NCI-H146 treated with DMSO at 0.1 percent for 48 hours (cell line): ENCODE measurements around the gene POLR2L.
A peak's percentile ranks its signal among the peaks of the same experiment; 100 is the strongest.

ENCODE experiments used
- DNase-seq: peaks from one replicate; lab custom pipeline; 2025; ENCODE audit not compliant: unreplicated experiment; lab: John Stamatoyannopoulos, UW

POLR2L gene

DNA sequence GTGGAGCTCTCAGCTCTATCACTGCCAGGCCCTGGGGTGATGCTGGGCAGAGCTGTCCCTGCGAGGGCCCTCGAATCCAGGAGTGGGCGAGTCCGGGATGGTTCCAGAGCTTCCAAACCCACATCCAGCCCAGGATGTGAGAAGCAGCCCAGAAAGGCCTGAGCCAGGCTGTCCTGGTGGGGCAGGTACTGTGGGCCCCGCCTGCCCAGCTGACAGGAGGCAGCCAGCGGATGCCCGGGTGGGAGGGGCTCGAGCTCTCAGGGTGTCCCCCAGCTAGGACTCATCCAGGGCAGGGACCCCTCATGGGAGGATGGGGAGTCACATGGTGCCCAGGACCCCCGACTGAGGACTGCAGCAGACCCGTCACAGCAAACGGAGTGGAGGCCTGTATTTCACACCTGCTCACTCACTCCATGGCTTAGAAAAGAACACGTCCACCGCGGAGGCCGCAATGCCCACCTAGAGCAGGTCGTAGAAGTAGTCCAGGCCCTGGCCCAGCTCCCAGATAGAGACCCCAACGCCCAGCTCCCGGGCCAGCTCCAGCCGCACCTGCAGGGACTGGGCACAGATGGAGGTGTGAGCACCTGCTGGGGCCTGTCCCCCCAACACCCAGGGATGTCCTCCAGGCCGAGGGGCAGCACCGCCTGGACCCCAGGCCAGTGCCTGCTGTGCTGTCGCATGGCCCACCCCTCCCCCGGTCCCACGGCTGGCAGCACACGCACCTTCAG is 27.2 kb upstream of the POLR2L start:
- DNase-seq = no peak

DNA sequence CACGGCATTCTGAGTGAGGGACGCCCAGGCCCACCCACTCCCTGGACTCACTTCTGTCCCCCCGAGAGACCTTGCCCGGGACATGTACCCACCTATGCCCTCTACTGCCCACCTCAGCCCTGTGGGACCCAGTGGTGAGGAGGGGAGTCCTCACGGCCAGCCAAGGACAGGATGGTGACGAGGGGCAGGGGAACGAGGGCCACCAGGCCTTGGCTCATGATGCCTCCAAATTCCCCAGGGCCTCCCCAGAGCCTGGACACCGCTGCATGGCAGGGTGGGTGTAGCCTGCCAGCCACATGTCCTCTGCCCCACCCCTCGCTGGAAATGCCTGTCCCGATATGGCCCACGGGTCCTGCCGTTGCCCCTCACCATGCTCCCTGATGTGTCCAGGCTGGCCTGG is 26.5 kb upstream of the POLR2L start:
- DNase-seq = no peak

DNA sequence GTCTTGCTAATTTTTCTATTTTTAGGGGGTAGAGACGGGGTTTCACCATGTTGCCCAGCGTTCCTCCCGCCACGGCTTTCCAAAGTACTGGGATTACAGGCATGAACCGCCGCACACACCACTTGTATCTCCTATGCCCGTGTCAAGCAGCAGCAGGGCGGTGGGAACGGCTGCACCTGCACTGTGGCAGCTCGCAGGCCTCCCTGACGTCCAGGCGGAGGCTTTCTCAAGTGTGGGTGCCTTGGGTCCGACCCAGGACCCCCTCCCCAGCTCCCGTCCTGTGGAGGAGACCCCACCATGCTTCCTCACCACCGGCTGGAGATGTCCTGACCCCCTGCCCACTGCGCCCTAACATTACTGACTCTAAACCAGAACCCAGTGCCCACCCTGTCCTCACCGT is 26.1 kb upstream of the POLR2L start:
- DNase-seq = no peak

DNA sequence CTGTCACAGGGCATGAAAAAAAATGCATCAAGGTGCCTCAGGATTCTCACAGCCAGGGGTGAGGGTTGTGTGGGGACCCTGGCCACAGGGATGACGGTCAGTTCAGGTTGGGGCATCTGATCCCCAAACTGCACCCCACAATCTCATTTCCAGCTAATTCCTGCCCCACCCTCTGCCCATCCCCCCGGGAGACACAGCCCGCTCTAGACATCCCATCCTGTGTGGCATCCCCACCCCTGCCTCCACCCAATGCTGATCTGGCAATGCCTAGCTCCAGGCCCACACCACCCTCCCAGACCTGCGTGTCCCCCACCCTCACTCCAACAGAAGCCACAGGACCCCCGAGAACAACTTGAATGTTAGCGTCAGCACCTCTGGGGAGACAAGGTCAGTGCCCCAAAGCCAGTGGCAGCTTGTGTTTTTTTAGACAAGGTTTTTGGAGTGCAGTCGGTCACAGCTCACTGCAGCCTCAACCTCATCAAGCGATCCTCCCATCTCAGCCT is 25.6 kb upstream of the POLR2L start:
- no peak for DNase-seq

DNA sequence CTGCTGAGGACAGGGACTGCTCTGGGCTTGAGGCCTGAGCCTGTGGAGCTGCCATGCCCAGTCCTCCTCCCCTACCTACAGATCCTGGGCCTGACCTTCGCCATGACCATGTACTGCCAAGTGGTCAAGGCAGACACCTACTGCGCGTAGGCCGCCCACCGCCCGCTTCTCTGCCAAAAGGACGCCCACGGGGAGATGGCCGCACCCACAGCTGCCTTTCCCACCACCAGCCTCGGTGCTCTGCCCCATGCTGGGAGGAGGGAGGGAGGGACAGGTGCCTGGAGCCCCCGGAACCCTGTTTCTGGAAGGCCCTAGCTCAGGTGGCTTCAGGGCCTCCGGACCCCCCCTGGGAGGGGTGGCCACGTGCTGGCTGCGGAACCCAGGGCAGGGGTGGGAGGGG is 24.2 kb upstream of the POLR2L start:
- no peak for DNase-seq

DNA sequence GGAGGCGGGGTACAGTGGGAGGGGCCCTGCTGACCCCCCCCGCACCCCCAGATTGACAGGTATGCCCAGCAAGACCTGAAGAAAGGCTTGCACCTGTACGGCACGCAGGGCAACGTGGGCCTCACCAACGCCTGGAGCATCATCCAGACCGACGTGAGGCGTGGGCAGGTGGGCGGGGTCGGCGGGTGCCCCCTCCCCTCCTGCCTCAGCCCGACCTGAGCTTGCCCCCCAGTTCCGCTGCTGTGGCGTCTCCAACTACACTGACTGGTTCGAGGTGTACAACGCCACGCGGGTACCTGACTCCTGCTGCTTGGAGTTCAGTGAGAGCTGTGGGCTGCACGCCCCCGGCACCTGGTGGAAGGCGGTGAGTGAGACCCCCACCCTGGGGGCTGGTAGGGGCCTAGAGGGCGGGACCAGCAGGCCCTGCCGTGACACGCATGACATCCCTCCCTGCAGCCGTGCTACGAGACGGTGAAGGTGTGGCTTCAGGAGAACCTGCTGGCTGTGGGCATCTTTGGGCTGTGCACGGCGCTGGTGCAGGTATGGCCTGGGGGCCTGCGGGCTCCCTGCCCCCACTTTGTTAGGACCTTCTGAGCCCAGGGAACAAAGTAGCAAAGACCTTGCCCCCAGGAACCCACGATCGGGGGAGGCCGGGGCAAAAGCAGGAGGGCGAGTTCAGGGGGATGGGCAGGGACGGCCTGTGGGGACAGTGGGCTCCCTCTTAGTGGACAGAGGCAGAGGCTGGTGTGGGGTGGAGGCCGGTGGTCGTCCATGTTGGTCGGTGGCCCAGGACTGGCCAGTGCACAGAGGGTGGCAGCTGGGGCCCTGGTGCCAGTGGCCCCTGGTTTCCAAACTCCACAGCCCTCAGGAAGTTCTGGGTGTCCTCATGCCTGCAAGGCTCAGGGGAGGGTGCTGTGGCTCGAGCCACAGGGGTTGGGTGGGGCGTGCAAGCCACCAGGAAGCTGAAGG is 23.4 kb upstream of the POLR2L start:
- DNase-seq = no peak

DNA sequence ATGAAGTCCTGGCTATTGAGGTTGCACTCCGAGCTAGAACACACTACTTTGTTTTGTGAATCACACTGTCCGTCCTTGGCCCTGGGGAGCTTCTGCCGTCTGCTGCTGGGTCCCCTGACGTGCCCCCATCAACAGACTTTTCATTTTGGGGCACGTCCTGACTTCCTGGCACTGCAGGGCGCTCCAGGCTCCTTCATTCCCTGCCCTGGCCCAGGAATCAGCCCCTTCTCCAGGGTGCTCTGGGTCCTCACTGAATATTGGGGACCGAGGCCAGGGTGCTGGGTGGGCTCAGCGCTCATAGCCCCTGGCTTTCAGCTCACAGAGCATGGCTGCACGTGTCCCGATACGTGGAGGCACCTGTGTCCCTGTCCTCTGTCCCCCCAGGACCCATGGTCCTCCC is 22.6 kb upstream of the POLR2L start:
- DNase-seq = no peak

DNA sequence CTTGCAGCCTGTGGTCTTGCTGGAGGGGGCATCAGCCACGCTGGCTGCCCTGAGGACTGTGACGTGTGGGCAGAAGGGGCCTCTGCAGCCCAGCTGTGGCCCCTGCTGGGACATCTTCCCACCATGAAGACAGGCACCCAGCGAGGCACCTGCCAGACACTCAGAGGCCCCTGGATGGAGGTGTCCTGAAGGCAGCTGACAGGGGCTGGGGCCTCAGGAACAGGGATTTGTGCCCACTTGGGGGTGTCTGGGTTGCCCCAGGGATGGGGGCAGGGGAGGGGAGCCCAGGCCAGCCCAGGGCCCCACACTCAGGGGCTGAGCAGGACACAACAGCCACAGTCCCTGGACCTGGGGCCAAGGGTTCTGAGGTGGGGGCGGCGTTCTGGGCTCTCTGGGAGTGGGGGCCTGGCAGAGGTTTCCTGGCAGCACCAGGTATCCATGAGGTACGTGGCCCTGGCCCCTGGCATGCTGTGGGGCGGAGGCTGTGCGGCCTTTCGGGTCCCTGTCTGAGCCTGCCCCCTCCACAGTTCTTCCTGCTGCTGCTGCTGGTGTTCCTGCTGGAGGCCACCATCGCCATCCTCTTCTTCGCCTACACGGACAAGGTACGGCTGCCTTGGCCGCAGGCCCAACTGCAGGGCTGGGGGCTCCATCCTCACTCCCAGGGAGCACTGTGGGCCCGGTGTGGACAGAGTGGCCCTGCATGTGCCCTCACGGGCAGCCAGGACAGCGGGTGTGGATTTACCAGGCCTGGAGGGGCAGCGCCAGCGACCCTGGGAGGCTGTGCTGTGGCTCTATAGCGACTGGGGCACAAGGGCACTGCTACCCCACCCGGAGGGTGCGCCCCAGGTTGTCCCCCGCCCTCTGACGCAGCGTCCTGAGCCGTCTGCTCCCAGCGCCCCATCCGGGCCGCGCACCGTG is 21.8 kb upstream of the POLR2L start:
- no peak for DNase-seq

DNA sequence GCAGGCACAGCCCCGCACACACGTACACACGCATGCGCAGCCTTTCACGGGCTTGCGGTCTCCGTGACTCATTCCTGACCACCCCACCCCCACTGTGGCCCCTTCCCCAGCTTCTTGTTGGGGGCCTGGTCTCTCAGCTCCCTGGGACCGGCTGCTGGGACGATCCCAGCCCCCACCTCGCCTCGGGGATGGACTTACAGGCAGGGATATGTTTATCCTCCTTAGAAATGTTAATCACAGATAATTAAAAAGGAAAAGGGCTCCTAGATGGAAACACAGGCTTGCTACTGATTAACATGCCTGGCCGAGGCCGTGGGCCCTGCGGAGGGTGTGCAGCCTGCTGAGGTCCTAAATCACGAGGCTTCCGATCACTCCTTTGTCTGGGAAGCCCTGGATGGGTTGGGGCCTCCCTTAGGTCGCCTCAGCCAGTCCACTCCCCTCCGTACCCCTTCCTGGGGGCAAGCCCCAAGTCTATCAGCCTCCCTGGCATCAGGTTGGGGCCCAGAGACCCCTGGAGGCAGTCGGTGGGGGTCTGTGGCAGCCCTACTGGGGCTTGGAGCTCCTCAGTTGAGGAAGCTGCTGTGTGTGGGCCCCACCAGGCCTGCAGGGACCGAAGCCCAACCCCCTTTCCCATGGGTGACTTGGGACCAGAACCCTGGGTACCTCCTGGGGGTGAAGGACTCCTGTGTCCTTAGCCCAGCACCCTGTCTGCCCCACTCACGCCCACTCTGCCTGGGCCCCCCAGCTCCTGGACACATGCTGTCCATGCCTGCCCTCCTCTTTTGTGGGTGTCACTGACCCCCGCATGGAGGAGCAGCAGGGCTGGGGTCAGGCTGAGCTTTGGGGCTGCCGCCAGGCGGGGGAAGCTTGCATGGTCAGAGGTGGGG is 20.9 kb upstream of the POLR2L start:
- DNase-seq = no peak

DNA sequence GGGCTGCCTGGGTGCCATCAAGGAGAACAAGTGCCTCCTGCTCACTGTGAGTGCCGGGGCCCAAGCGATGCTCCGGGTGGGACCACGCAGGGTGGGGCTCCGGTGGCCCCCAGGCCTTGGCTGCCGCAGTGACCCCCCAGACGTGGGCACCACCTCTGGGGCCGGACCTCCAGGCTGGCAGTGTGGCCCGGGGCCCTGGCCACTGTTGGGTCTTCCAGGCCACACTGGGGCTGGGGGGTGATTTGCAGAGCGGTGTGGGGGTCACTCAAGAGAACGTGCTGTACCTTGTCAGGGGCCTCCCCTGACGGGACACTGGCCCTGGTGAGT is 20.3 kb upstream of the POLR2L start:
- DNase-seq = no peak

DNA sequence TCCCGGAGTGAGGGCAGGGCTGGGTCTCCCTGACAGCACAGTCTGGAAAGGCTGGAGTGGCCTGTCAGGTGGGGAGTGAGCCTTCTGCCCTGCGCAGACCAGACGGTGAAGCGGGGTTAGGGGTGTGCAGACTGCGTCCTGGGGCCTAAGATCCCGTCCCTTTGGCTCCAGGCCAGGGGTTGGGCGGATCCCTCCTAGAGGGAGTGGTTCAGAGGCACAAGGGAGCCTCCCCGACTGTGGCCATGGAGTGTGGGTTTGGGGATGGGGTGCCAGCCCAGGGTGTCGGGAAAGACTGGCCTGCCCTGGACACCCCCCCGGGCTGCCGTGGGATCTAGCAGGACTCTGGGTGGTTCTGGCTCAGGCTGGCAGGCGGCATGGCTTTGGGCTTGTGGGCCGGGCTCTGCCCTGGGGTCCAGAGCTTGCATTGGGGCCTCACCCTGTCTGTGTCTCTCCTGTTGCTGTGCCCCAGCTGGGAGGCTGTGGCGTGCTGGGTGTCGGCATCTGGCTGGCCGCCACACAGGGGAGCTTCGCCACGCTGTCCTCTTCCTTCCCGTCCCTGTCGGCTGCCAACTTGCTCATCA is 19.8 kb upstream of the POLR2L start:
- no peak for DNase-seq

DNA sequence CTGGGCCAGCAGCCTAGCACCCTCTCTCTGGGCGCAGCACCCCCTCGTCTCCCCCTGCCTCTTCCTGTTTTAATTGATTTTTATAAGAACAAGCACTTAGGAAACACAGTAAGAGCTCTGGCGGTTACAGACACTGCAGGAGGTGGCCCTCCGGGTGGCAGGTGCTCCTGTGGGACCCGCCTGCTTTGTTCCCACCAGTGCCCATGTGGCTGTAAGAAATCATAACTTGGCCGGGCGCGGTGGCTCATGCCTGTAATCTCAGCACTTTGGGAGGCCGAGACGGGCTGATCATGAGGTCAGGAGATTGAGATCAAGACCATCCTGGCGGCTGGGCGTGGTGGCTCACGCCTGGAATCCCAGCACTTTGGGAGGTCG is 18.8 kb upstream of the POLR2L start:
- peak; percentile 11 for DNase-seq

DNA sequence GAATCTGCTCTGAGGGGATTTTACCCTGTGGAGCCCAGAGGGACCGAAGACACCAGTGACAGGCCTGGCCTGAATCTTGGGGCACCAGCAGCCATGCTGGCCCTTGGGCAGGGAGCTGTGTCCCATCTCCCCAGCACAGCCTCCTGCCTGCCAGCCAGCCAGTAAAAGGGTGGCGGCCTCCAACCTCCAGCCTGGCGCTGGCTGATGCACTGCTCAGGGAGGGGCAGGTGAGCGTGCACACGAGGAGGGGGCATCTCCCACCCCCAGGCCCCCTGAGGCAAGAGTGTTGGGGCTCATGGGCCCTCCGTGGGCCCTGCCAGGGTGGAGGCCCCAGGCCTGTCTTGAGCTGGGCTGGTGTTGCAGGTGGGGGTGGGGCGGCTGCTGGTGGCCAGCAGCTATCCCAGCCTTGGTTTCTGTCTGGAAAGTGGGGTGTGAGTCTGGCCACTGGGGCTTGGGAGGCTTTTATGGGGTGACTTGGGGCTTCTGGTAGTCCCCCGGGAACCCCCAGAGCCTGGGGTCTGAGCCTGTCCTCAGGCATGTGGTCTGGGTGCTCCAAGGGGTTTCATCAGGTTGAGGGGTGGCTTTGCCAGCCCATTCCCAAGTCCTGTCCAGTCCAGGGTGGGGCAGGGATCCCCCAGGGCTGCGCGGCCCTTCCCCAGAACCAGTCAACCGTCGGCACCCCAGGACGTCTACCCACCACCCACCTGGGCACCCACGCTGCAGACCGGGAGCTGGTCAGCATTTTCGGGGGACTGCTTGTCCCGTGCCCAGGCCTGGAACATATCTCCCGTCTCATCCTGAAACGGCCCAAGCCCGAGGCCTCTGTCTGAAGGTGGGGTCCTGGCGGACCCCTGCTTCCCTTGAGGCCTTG is 18.1 kb upstream of the POLR2L start:
- no peak for DNase-seq

DNA sequence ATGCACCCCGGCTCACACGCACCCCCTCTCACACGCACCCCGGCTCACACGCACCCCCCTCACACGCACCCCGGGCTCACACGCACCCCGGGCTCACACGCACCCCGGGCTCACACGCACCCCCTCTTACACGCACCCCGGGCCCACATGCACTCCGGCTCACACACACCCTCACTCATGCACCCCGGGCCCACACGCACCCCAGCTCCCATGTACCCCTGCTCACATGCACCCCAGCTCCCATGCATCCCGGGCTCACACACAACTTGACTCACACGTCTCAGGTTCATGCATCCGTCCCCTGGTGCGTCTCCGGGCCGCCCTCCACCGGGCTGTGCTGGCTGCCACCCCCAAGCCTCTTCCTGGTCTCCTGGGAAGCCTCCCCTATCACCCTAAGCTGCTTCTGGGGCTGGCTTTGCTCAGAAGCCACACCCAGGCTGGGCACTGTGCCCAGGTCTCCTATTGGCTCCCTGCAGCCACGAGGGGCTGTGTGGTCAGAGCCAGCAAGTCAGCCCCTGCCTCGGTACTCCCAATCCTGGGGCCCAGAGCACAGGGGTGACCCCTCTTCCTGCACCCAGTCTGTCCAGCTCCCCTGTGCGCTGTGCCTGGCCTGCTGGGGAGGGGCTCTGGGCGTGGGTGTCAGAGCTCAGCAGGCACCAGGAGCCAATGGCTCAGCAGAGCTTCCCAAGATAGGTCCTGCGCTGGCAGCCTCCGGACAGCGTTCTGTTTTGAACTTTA is 17.2 kb upstream of the POLR2L start:
- DNase-seq = no peak

DNA sequence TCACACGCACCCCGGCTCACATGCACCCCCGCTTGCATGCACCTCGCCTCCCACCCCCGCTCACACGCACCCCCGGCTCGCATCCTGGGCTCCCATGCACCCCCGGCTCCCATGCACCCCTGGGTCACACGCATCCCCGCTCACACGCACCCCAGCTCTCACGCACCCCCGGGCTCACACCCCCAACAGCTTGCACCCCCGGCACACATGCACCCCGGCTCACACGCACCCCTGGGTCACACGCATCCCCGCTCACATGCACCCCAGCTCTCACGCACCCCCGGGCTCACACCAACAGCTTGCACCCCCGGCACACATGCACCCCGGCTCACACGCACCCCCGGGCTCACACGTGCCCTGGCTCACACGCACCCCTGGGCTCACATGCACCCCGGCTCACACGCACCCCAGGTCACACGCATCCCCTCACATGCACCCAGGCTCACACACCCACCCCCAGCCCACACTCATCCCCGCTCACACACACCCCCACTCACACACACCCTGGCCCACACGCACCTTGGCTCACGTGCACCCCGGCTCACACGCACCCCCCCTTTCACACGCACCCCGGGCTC is 16.5 kb upstream of the POLR2L start:
- DNase-seq = no peak

DNA sequence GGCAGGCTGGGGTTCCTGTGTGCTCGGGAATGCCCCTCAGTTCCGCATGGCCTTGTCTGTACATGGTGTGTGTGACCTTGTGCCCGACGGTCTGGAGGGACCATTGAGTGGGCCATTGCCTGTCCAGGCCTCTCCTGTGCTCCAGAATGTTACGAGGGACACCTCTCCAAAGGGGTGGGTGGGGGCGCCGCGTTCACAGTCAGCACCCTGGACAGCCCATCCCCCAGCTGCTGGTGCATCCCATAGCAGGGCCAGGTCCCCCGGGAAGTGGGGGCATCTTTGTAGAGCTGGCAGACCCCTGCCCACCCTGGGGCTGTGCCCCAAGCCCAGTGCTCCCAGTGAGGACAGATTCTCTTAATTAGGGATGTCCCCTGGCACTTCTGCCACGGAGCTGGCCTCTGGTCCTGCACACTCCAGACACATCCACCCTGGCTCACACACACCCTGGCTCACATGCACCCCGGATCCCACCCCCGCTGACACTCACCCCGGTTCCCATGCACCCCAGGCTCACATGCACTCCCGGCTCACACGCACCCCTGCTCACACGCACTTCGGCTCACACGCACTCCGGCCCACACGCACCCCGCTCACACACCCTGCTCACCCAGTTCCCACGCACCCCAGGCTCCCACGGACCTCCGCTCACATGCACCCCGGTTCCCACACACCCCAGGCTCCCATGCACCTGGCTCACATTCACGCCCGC is 15.9 kb upstream of the POLR2L start:
- DNase-seq = no peak

DNA sequence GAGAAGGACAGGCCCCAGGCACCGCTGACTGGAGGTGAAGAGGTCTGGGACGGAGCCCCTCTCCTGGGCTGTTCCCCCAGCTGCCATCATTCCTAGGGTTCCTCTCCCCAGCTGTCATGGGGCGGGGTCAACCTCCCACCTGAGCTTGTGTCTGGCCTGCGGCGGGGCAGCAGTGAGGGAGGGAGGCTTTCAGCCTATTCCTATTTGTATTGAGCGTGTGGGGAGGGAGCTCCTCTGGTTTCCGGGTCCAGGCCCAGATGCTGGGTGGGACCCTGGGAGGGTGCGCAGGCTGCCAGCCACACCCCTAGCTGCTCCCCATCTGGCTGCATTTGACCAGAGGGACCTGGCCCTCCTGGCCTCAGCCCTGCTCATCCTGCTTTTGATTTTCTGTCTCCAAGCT is 14.1 kb upstream of the POLR2L start:
- DNase-seq = no peak
